Hepatocyte (in vitro differentiated cells): ENCODE measurements around the gene VPS26C. TPM values are rescaled to one million over a fixed set of nuclear protein-coding genes. Genes with fewer than 3 reads are reported as not detected.

Experiments
- DNase-seq: peaks from one replicate; pipeline ENCODE4 v3.0.0-alpha.2; 2016; ENCODE audit warnings: low spot score
- H2AFZ ChIP-seq: fragments of 200-600 bp; sonication (generic); 2 replicates; pipeline ENCODE4 v1.6.0; 2016; ENCODE audit warnings: antibody characterized with exemption, mild to moderate bottlenecking
- H3K27ac ChIP-seq: fragments of 200-600 bp; sonication (generic); 2 replicates; pipeline ENCODE4 v1.5.1; 2016; ENCODE audit warnings: mild to moderate bottlenecking
- H3K27me3 ChIP-seq: fragments of 200-600 bp; sonication (generic); 2 replicates; pipeline ENCODE4 v1.6.1; 2016
- H3K36me3 ChIP-seq: fragments of 200-600 bp; sonication (generic); replicated peaks from 2 replicates; pipeline ENCODE4 v1.5.1; 2016; ENCODE audit warnings: low read depth; ENCODE audit not compliant: insufficient read depth
- H3K4me1 ChIP-seq: fragments of 200-600 bp; sonication (generic); 2 replicates; pipeline ENCODE4 v1.5.1; 2016; ENCODE audit warnings: mild to moderate bottlenecking, moderate library complexity; ENCODE audit not compliant: insufficient read depth
- H3K4me2 ChIP-seq: fragments of 200-600 bp; sonication (generic); 2 replicates; pipeline ENCODE4 v1.6.0; 2016
- H3K4me3 ChIP-seq: fragments of 200-600 bp; sonication (generic); 2 replicates; pipeline ENCODE4 v1.5.1; 2016; ENCODE audit warnings: mild to moderate bottlenecking
- H3K79me2 ChIP-seq: fragments of 200-600 bp; sonication (generic); 2 replicates; pipeline ENCODE4 v1.6.0; 2017; ENCODE audit warnings: mild to moderate bottlenecking
- H3K9me2 ChIP-seq: fragments of 200-600 bp; sonication (generic); replicated peaks from 2 replicates; pipeline ENCODE4 v1.6.0; 2017; ENCODE audit warnings: mild to moderate bottlenecking; ENCODE audit not compliant: insufficient read depth
- H3K9me3 ChIP-seq: fragments of 200-600 bp; sonication (generic); 2 replicates; pipeline ENCODE4 v1.5.1; 2016; ENCODE audit warnings: low read depth, mild to moderate bottlenecking
- H4K20me1 ChIP-seq: fragments of 200-600 bp; sonication (generic); 2 replicates; pipeline ENCODE4 v1.6.0; 2016; ENCODE audit warnings: mild to moderate bottlenecking; ENCODE audit not compliant: insufficient read depth, poor library complexity, severe bottlenecking
- CTCF ChIP-seq: fragments of 200-600 bp; sonication (generic); IDR thresholded peaks from 2 replicates; pipeline ENCODE4 v1.5.1; 2016; ENCODE audit warnings: antibody characterized with exemption, mild to moderate bottlenecking; ENCODE audit not compliant: poor library complexity
- EZH2 ChIP-seq: fragments of 200-600 bp; sonication (generic); IDR thresholded peaks from 2 replicates; pipeline ENCODE4 v1.6.1; 2016; ENCODE audit warnings: antibody characterized with exemption, mild to moderate bottlenecking, borderline replicate concordance
- EZH2phosphoT487 ChIP-seq: fragments of 200-600 bp; sonication (generic); IDR thresholded peaks from one replicate; pipeline ENCODE4 v1.6.1; 2018; ENCODE audit warnings: antibody characterized with exemption, mild to moderate bottlenecking, low read depth, moderate library complexity; ENCODE audit not compliant: unreplicated experiment, severe bottlenecking
- WGBS: methylation state at CpG from one replicate; pipeline ENCODE4 v1.1.6; 2016; ENCODE audit warnings: low lambda C conversion rate; ENCODE audit errors: missing lambda C conversion rate; 5-methylcytosine and 5-hydroxymethylcytosine counted together
- polyA plus RNA-seq: library from polyadenylated mRNA; unstranded; fragments of >200 nt; fragmentation: Nextera tagmentation; extraction: Ambion mirVana; gene quantifications from 2 replicates; pipeline ENCODE4 v1.2.1, GENCODE V29; 2016
- total RNA-seq: library from RNA; depleted of rRNA; stranded (reverse); fragments of >200 nt; gene quantifications from 2 replicates; pipeline ENCODE4 v1.2.3, GENCODE V29; 2014

Gene VPS26C
- total and polyA plus RNA-seq, 2 experiments from 2014 or later = 43.7 to 74.5 TPM

- 96% methylated on average over 6 of the region's 6 CpGs for WGBS
These were observed 5.8 kb upstream of the VPS26C start for GRCh38 chr21:37272897-37273296.

GRCh38 chr21:37270576-37271365 lies 3.6 kb upstream of the VPS26C start:
- H3K9me3 ChIP-seq = no peaks in the 10 kb centered on the region
- TF ChIP-seq EZH2 (no peak), EZH2phosphoT487 (no peak), CTCF (no peak)
- no peak overlapping the region for H2AFZ ChIP-seq
- no peaks in the 10 kb centered on the region for H3K9me2 ChIP-seq
- peaks cover 13% of the 10 kb centered on the region for H3K79me2 ChIP-seq
- no peak overlapping the region for H3K27ac ChIP-seq
- DNase-seq = no peak
- H3K36me3 ChIP-seq = no peaks in the 10 kb centered on the region
- peaks cover 11% of the 10 kb centered on the region for H3K4me1 ChIP-seq
- no peak overlapping the region for H3K4me3 ChIP-seq
- peaks cover 4% of the 10 kb centered on the region for H3K27me3 ChIP-seq
- 91% methylated on average over 8 of the region's 8 CpGs for WGBS
- H3K4me2 ChIP-seq = no peak overlapping the region
- H4K20me1 ChIP-seq = no peaks in the 10 kb centered on the region

More at GRCh38 chr21:37272897-37273296, 5.8 kb upstream of the VPS26C start:
- peaks cover 4% of the 10 kb centered on the region for H3K27me3 ChIP-seq
- DNase-seq = no peak
- TF ChIP-seq EZH2 (no peak), EZH2phosphoT487 (no peak), CTCF (no peak)
- H4K20me1 ChIP-seq = no peaks in the 10 kb centered on the region
- H3K36me3 ChIP-seq = no peaks in the 10 kb centered on the region
- no peak overlapping the region for H2AFZ ChIP-seq
- no peak overlapping the region for H3K4me2 ChIP-seq
- peaks cover 6% of the 10 kb centered on the region for H3K4me1 ChIP-seq
- H3K9me3 ChIP-seq = no peaks in the 10 kb centered on the region
- H3K27ac ChIP-seq = no peak overlapping the region
- H3K4me3 ChIP-seq = no peak overlapping the region
- H3K79me2 ChIP-seq = peaks cover 3% of the 10 kb centered on the region
- no peaks in the 10 kb centered on the region for H3K9me2 ChIP-seq

- no peak overlapping the region for H3K4me2 ChIP-seq
- peaks cover 4% of the 10 kb centered on the region for H3K27me3 ChIP-seq
- H3K4me1 ChIP-seq = peaks cover 11% of the 10 kb centered on the region
- no peak overlapping the region for H2AFZ ChIP-seq
- no peak overlapping the region for H3K27ac ChIP-seq
- no peaks in the 10 kb centered on the region for H3K36me3 ChIP-seq
- H4K20me1 ChIP-seq = peaks cover 3% of the 10 kb centered on the region
- peaks cover 26% of the 10 kb centered on the region for H3K79me2 ChIP-seq
- H3K4me3 ChIP-seq = no peak overlapping the region
- no peak for TF ChIP-seq EZH2
- TF ChIP-seq CTCF = no peak
- no peak for TF ChIP-seq EZH2phosphoT487
- no peaks in the 10 kb centered on the region for H3K9me2 ChIP-seq
- WGBS = 91% methylated on average over 11 of the region's 11 CpGs
- no peak for DNase-seq
- no peaks in the 10 kb centered on the region for H3K9me3 ChIP-seq
These were observed 2.3 kb upstream of the VPS26C start for GRCh38 chr21:37269481-37269880.
